Activated naive CD4-positive, alpha-beta T cell treated with anti-CD3 and anti-CD28 coated beads, Interleukin-2, amount 50 U/mL, for 24 hours (primary cell): ENCODE results near the gene SCN4A.
A peak's percentile ranks its signal among the peaks of the same experiment; 100 is the strongest.
"Not testable (repeated sequence)": the region's sequence is repeated elsewhere in the genome, so short reads cannot be mapped to it uniquely, and the experiment has no call there.

ENCODE experiments used
- H3K27ac Mint-ChIP-seq: one replicate; pipeline ENCODE4 v1.8.0; 2021; ENCODE audit warnings: mild to moderate bottlenecking, mixed read lengths
- H3K27me3 Mint-ChIP-seq: one replicate; pipeline ENCODE4 v1.8.0; 2021; ENCODE audit warnings: mixed read lengths
- H3K36me3 Mint-ChIP-seq: one replicate; pipeline ENCODE4 v1.8.0; 2021; ENCODE audit warnings: mixed read lengths
- H3K4me1 Mint-ChIP-seq: one replicate; pipeline ENCODE4 v1.8.0; 2021; ENCODE audit warnings: mixed read lengths
- H3K4me3 Mint-ChIP-seq: one replicate; pipeline ENCODE4 v1.8.0; 2021; ENCODE audit warnings: mild to moderate bottlenecking, mixed read lengths
- H3K9me3 Mint-ChIP-seq: one replicate; pipeline ENCODE4 v1.8.0; 2021; ENCODE audit warnings: mixed read lengths

Gene SCN4A

DNA sequence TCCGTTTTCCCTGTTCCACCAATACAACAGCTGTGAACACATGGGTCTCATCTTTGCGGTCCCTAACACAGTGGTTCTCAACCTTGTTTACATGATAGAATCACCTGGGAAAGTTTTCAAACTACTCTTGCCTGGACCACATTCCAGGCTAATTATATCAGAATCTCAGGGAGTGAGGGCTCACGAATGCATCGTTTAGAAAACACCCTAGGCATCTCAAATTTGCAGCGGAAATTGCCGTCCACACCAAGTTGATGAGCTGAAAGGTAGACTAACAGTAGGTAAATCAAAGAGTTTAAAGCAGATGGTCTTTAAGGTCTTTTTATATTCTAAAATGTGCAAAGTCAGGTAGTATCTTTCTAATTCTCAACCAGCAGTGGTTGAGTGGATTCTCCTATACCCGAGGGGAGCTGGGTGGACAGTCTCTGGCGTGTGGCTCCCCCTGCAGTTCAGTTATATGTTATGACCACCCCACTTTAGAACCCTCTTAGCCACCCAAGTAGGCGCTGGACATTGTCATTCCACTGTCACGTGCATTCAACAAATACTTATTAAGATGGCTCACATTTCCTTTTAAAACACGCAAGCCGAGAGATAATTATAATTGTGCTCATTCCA, 65.4 kb downstream of the SCN4A start:
- not testable (repeated sequence) for H3K4me1 Mint-ChIP-seq

DNA sequence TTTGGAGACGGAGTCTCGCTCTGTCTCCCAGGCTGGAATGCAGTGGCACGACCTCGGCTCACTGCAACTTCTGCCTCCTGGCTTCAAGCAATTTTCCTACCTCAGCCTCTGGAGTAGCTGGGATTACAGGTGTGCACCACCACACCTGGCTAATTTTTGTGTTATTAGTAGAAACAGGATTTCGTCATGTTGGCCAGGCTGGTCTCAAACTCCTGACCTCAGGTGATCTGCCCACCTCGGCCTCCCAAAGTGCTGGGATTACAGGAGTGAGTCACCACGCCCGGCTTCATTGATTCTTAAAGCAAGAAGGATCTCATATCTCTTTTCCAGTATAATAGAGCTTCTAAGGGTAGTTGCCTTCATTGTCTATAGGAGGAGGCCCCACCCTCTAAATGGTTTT, 67.9 kb downstream of the SCN4A start:
- H3K27ac Mint-ChIP-seq, H3K4me3 Mint-ChIP-seq, H3K4me1 Mint-ChIP-seq, H3K9me3 Mint-ChIP-seq, H3K36me3 Mint-ChIP-seq, H3K27me3 Mint-ChIP-seq: not testable (repeated sequence)

More for the DNA sequence above, 65.4 kb downstream of the SCN4A start:
- not testable (repeated sequence) for H3K27me3 Mint-ChIP-seq, H3K27ac Mint-ChIP-seq, H3K9me3 Mint-ChIP-seq, H3K36me3 Mint-ChIP-seq, H3K4me3 Mint-ChIP-seq

DNA sequence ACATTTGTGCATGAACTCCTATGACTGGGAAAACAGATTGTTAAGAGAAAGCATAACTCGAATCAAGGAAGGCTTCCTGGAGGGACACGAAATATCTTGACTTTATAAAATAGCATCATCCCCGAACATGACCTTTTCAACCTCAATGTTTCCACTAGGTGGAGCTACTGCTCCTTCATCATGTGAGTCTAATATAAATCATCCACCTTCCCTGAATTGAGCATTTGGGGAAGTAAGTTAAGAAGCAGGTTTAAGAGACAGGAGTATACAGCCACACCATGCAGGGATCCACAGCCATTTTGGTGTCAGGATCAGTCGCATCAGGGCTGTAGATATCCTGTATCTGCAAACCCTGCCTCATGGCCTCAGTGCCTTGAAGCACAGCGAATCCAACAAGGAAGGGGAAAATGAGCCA, 68.9 kb downstream of the SCN4A start:
- H3K27me3 Mint-ChIP-seq, H3K4me1 Mint-ChIP-seq, H3K9me3 Mint-ChIP-seq, H3K36me3 Mint-ChIP-seq, H3K4me3 Mint-ChIP-seq: not testable (repeated sequence)
- H3K27ac Mint-ChIP-seq, result peak overlapping the region; percentile 60

DNA sequence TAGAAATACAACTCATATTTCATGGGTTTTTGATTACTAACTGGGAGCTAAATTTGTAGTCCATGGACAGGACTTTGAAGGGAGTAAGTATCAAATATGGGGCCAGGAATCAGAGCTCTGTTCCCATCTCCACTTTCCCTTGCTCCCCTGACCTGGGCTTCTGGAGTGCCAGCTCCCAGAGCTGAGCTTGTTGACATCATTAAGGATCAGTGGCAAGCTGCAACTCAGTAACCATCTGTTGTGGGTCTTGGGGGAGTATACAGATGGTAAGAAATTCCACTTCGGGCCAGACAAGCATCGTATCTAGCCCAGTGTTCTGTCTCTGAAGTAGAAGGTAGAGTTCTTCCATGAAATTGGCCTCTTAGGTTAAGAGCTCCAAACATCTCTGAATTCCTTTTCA, 70.7 kb downstream of the SCN4A start:
- H3K4me3 Mint-ChIP-seq, H3K36me3 Mint-ChIP-seq, H3K27me3 Mint-ChIP-seq, H3K4me1 Mint-ChIP-seq, H3K9me3 Mint-ChIP-seq, H3K27ac Mint-ChIP-seq: not testable (repeated sequence)

DNA sequence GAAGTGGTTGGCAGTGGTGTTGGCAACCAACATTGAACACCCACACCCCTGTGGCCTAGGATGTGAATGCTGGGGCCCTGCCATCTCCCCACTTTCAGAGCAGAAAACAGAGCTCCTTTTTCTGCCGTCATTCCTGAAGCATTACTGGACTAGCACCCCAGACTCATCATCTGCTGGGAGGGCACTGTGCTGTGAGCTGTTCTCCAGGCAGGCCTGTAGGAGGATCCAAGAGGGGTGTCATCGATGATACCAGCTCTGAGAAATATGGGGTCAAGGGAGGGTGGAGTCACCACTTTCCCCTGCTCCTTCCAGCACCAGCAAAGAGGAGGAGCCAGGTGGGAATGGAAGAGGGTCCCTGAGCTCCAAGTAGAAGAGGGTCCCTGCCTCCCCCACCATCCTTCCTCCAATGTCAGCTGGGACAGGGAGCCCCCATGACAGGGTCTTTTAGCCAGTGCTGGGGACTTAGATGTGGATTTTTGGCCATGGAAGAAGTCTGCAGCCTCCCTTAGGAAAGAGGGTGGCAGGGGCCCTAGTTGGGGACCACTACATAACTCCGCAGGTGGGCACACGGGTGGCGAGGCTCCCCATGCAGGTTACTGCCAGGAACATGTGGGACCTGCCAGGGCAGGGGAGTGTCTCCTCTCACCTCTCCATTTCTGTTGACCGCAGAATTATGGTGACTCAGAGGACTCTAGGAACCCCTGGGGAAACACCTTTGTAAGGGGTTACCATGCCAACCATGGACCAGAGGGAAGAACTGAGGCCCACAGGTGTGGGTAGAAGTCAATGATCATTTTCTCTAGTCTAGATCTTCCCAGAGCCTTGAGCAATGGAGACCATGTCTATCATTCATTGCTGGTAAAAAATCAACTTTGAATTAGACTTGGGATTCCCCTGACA, 73.6 kb downstream of the SCN4A start:
- H3K4me1 Mint-ChIP-seq, H3K9me3 Mint-ChIP-seq, H3K36me3 Mint-ChIP-seq, H3K27ac Mint-ChIP-seq, H3K4me3 Mint-ChIP-seq, H3K27me3 Mint-ChIP-seq: not testable (repeated sequence)

DNA sequence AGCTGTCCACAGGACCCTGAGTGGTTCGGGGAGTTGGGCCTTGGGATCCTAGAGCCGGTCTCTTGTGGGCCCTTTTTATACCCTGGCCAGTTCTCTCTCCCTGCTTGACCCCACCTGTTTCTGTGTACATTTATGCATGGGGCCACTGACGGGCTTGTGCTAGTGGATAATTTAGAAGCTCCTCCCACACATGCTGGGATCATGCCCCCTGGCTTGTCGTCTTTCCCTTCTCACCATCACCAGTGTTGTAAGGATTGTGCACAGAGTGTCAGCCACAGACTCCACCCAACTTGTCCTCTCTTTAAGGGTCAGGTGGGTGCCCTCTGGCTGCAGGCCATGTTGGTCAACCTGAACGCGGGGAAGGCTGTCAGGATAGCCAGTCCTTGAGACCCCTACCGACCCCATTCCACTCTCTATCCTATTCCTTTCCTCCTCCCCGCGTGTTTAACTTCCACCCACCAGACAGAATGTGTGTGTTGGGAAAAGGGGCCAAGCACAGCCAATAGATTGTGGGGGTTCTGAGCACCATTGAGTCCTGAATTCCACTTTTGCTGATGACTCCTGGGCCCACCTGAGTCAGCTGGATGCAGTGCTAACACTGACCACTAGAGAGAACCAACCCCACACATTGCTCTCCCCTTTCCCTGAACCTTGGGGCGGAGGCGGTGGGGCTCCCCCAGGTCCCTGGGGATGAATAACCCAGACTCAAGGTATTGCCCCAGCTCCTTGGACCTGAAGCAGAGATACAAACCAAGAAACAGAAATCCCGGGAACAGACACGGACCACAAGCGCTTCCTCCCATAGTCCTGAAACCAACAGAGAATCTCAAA, 76.0 kb downstream of the SCN4A start, which contains the start of gene CSH1:
TSS of gene CSH1 (minus strand) at position 51 of the 831 bp plus-strand sequence. CDS start 63 bp downstream, outside the sequence.
- not testable (repeated sequence) for H3K4me3 Mint-ChIP-seq, H3K36me3 Mint-ChIP-seq, H3K27ac Mint-ChIP-seq, H3K4me1 Mint-ChIP-seq, H3K27me3 Mint-ChIP-seq, H3K9me3 Mint-ChIP-seq

DNA sequence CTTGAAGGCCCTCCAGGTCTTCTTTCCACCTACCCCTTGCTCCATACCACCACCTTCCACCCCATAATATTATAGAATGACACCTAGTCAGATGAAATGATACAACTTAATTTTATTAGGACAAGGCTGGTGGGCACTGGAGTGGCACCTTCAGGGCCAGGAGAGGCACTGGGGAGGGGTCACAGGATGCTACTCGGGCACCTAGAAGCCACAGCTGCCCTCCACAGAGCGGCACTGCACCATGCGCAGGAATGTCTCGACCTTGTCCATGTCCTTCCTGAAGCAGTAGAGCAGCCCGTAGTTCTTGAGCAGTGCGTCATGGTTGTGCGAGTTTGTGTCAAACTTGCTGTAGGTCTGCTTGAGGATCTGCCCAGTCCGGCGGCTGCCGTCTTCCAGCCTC, 77.9 kb downstream of the SCN4A start:
- not testable (repeated sequence) for H3K4me1 Mint-ChIP-seq, H3K9me3 Mint-ChIP-seq, H3K4me3 Mint-ChIP-seq, H3K27me3 Mint-ChIP-seq, H3K36me3 Mint-ChIP-seq, H3K27ac Mint-ChIP-seq

DNA sequence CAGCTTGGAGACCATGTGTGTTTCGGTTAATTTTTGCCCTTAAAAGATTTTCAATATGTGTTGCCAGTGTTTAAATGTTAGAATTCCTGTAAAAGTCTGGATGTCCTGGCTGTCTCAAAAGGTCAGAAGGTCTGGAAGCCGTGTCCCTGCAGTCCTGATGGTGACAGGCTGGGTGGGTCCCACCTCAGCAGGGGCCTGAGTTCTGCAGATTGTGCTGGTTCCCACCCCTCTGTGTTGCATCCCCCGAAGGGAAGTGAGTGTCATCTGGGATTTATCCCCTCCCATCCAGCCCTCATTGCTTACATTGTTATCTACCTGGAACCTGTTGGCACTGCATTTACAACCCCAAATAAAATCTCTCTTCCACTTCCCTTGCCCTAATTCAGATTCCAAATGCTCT, 78.7 kb downstream of the SCN4A start:
- not testable (repeated sequence) for H3K4me1 Mint-ChIP-seq, H3K36me3 Mint-ChIP-seq, H3K27me3 Mint-ChIP-seq, H3K4me3 Mint-ChIP-seq, H3K9me3 Mint-ChIP-seq
- H3K27ac Mint-ChIP-seq, result peak overlapping the region; percentile 62

DNA sequence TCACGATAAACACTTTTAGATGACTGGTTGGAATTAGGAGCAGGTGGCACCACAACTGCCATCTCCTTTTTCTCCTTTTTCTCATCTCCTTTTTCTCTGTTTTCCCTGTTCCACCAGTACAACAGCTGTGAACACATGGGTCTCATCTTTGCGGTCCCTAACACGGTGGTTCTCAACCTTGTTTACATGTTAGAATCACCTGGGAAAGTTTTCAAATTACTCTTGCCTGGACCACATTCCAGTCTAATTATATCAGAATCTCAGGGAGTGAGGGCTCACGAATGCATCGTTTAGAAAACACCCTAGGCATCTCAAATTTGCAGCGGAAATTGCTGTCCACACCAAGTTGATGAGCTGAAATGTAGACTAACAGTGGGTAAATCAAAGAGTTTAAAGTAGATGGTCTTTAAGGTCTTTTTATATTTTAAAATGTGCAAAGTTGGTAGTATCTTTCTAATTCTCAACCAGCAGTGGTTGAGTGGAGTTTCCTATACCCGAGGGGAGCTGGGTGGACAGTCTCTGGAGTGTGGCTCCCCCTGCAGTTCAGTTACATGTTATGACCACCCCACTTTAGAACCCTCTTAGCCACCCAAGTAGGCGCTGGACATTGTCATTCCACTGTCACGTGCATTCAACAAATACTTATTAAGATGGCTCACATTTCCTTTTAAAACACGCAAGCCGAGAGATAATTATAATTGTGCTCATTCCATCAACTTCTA, 80.2 kb downstream of the SCN4A start:
- H3K9me3 Mint-ChIP-seq, H3K27me3 Mint-ChIP-seq, H3K4me1 Mint-ChIP-seq, H3K4me3 Mint-ChIP-seq, H3K27ac Mint-ChIP-seq, H3K36me3 Mint-ChIP-seq: not testable (repeated sequence)

DNA sequence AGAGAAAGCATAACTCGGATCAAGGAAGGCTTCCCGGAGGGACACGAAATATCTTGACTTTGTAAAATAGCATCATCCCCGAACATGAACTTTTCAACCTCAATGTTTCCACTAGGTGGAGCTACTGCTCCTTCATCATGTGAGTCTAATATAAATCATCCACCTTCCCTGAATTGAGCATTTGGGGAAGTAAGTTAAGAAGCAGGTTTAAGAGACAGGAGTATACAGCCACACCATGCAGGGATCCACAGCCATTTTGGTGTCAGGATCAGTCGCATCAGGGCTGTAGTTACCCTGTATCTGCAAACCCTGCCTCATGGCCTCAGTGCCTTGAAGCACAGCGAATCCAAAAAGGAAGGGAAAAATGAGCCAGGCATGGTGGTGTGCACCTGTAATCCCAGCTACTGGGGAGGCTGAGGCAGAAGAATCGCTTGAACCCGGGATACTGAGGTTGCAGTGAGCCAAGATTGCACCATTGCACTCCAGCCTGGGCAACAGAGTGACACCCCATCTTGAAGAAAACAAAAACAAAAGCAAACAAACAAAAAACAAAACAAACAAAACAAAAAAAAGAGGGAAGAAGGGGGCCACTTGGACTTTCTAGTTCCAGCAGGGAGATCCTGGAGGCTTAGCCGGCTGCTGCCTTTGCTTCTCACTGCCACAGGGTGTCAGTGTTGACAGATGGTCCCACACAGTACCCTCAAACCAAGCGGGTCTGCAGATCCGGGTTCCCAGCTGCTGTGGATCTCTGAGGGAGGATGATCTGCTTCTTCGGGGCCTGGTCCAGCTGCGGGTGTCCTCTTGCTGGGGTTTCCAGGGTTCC, 83.5 kb downstream of the SCN4A start:
- not testable (repeated sequence) for H3K4me1 Mint-ChIP-seq, H3K9me3 Mint-ChIP-seq, H3K27ac Mint-ChIP-seq, H3K27me3 Mint-ChIP-seq, H3K36me3 Mint-ChIP-seq, H3K4me3 Mint-ChIP-seq
